SW 1271 (cell line): ENCODE measurements around the gene UBE2H.
A peak's percentile ranks its signal among the peaks of the same experiment; 100 is the strongest.
"Not testable (repeated sequence)": the region's sequence is repeated elsewhere in the genome, so short reads cannot be mapped to it uniquely, and the experiment has no call there.

Source experiments
- DNase-seq, 2 experiments: peaks; one replicate each; lab custom pipeline; 2025; lab: John Stamatoyannopoulos, UW

The UBE2H gene

GRCh38 chr7:129874722-129875121 is 78.0 kb downstream of the UBE2H start:
- DNase-seq = no peak

DNA sequence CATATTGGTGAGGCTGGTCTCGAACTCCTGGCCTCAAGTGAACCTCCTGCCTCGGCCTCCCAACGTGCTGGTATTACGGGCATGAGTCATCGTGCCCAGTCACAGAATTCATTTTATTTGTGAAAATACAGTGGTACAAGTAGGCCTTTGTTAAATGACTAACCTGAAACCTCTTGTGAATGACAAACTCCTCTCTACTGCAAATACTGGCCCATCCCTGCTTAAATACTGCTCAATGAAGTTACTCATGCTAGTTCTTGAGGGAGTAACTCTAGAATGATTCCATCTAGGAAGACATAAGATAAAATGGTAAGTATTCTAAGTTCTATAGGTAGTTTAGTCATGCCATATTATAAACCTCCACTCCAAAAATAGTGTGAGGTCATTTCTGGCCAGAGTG is 80.7 kb downstream of the UBE2H start:
- DNase-seq = no peak

GRCh38 chr7:129870668-129871067 is 82.1 kb downstream of the UBE2H start:
- DNase-seq = no peak

DNA sequence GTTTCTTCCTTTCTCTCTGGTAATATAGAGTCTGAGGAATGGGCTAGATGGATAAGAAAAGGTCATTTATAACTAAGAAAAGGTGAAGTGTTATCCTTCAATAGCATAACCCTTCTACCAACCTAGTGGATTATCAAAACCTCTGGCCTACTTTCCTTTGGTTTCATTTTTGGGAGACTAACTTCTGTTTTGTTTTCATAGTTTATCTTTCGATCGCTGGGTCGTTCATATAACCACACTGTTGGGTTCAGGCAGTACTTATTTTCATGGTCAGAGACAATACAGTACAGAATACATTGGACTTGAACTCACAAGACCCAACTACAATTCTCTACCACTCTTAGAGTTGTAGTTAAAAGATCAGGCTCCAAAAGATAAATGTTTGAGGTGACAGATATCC is 86.5 kb downstream of the UBE2H start:
- DNase-seq = no peak

DNA sequence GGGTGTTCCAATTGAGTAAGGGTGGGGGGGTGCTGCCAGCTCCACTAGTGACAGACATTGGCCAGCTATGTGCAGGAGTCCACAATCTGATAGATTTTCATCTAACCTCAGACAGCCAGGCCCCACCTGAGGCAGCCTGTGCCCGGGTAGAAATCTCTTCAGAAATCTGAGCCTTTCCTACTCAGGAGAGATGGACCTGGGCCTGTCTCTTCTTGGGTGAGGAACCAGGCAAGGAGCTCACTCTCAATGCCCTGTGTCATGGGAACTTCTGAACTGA is 86.9 kb downstream of the UBE2H start:
- DNase-seq = no peak

- DNase-seq = no peak
Measured at GRCh38 chr7:129865093-129865924, 87.5 kb downstream of the UBE2H start.

DNA sequence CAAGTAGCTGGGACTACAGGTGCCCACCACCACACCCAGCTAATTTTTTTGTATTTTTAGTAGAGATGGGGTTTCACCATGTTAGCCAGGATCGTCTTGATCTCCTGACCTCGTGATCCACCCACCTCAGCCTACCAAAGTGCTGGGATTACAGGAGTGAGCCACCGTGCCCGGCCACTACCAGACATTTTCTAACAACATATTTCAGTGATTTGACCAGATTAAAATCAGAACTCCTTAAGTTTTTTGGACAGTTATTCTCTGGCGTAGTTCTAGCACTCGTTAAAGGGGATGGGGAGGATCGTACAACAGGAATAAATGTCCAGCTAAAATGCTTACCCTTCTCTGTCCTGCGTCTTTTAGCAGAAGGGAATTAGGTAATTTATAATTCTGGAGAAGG is 88.1 kb downstream of the UBE2H start:
- DNase-seq = not testable (repeated sequence)

DNA sequence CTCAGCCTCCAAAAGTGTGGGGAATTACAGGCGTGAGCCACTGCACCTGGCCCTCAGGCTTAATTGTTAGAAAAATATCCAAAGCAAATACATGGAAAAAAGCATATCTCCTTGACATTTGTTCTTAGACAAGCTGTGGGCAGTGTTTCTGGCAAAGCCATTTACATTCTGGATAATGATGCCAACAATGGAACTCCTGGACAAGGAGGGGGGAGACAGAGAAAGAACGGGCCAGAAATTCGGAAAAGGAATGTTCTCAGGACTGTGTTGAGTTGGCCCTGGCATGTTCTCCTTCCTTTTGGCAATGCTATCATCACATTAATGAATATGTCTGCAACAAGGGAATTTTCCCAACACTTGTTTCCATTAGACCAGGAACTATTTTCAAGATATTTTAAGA is 88.7 kb downstream of the UBE2H start:
- no peak for DNase-seq

GRCh38 chr7:129862682-129863081 is 90.1 kb downstream of the UBE2H start:
- DNase-seq = no peak

DNA sequence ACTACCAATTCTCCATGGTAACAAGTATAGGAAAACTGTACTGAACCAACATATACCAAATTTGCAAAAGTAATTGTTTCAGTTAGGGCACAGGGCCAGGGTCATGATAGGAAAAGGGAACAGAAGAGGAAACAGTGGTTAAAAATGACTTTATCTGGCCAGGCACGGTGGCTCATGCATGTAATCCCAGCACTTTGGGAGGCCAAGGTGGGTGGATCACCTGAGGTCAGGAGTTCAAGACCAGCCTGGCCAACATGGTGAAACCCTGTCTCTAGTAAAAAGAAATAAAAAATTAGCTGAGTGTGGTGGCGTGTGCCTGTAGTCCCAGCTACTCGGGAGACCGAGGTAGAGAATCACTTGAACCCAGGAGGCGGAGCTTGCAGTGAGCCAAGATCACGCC is 92.0 kb downstream of the UBE2H start:
- DNase-seq = not testable (repeated sequence)

GRCh38 chr7:129859183-129859582 is 93.6 kb downstream of the UBE2H start:
- DNase-seq = no peak

GRCh38 chr7:129858490-129858889 is 94.3 kb downstream of the UBE2H start:
- DNase-seq = no peak

GRCh38 chr7:129857313-129857712 is 95.4 kb downstream of the UBE2H start:
- no peak for DNase-seq

DNA sequence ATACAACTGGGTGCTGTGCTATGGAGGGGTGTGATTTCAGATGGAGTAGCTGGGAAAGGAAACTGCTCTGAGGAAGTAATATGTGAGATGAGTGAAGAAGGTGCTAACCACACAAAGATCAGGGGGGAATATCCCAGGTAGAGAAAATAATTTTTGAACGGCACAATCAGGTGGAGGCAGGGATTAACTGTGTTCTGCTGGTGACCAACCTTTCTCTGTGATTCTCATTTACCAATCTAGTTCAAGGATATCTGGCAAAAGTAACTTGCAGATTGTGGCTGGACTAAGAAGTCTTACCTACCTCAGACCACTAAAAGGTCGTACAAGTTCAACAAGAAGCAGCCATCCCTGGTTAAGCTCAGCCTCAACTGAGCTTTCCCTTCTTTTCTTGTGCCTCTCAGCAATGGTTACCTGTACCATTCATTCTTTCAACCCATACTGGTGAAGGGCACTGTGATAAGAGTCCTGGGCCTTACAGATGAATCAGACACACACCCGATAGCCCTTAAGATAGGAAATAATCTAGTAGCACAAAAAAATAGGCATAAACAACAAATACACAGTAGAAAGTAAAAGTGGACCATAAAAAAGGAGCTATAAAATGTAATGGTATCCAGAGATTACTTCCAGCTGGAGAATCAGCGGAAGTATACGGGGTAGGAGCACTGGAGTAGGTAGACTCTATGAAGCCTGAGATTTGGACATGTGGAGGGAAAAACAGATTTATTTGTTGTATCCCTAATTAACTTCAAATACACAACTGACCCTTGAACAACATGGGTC is 96.6 kb downstream of the UBE2H start:
- DNase-seq = no peak

DNA sequence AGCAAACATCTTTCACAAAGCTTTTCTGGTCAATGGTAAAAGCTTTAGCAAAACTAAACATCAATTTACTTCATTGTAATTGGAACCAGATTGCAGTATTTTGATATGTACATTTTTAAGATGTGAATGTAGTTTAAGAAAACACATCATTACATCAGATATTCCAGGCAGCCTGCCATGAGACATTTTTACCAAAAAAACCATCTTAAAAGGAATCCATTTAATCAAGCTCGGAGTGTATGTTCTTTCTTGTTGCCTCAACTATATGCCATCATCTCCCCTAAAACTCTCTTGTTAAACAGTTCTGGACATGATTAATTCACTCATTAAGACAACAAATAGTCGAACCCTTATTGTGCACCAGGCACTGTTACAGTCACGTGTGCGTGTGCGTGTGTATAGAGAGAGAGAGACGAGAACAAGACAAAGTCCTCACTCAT is 97.5 kb downstream of the UBE2H start:
- no peak for DNase-seq

- no peak for DNase-seq
Measured at GRCh38 chr7:129854401-129854800, 98.4 kb downstream of the UBE2H start.

DNA sequence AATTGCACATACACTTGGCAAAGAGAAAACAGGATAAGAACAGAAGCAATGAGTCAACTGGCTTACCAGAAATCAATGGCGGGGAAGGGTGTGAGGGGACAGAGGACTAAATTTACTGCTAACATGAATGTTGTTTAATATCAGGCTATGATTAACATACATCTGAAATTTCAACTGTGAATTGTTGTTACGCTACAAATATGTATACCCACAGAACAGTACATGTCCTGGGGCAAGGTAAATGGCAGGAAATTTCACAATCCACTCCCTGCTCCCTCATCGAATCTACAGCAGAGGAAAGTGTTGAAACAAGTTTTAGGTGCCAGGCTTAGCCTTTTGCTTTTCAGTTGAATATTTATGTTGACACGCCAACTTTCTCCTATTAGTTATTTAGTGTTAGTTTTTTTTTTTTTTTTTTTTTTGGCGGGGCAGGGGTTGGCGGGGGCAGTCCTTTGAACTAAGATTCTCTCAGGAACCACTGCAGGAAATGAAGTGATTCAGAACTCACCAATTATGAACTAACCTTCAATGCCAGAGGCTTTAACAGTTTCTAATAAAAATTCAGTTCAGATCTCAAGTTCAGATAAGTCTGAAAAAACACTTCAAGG is 99.0 kb downstream of the UBE2H start:
- peak in 1 of 2 experiments; percentile 66 for DNase-seq

- no peak for DNase-seq
Measured at GRCh38 chr7:129851809-129852208, 101.0 kb downstream of the UBE2H start.

DNA sequence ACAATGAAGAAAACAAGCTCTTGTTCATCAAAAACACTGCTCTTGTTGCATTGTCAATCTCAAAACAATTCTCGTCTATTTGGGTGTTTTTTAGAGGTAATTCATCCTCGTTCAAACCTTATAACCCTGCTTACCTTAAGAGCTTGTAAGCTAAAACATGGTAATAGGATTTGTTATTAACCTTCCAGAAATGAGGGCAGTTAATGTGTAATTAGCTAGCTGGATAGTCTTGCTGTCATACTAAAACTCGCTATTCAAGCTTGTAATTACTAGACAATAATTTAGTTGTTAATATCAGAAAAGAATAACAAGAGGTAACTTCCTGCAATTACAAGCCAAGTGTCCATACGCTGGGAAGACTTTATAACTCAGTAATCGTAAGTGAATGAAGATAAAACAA is 101.6 kb downstream of the UBE2H start:
- DNase-seq = no peak

DNA sequence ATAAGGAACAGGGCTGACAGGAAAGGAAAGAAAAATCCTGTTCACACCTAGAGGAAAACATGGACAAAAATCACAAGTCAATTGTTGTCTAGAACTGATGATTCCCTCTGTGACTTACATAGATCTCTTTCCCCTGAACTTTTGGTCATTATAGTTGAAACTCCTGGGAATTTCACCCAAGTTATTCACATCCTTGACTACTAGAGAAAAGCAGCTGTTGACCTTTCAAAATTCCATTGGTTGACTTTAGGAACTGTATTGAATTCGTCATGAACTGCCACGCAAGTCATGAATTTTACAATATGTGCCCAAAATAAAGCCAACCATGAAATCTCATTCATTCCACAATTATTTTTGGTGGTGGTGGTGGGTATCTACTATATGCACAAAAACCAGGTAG is 104.3 kb downstream of the UBE2H start:
- no peak for DNase-seq

GRCh38 chr7:129845972-129846327 is 106.8 kb downstream of the UBE2H start:
- DNase-seq = peak in 1 of 2 experiments; percentile 62

DNA sequence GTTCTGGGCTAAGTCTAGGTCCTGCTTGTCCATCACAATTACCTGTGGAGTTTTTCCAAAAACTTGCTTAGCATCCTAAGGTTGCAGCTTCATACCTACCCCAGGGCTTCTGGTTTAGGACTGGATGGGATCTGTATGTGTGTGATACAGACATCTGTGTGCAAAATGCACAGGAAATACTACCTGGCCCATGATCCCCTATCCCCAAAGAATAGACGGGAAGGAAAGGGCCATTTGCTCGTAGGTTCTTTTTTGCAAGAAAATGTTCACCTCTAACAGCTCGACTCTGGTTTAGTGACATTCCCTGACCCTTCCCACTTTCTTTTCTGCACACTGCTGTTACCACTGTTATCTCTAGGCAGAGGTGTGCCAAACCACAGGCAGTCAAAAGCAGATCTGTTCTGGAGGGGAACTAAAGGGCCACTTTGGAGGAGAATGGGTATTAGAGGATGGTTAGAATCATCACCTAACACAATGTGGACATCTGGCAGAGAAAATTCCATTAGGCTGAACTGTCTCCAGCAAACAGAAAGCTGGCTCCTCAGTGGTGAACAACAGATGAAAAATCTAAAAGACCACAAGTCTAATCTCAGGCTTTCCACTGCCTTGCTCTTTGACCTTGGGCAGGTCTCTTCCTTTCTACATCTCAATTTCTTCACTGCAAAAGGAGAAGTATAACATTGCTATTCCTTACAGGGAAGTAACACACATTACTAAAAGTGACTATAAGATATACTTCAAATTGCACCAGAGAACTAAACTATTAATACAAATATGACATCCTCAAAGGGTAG is 107.4 kb downstream of the UBE2H start:
- peak; percentile 18 to 52 for DNase-seq
